Breast epithelium (tissue), 3 donors: ENCODE results near the gene ARID4B.

Experiments used
- CTCF ChIP-seq, 3 donors: fragments of 450-650 bp; IDR thresholded peaks; one replicate each; pipeline ENCODE4 v1.5.1; 2016 to 2017; ENCODE audit warnings: antibody characterized with exemption in 3 of 3, mild to moderate bottlenecking in 3 of 3, moderate library complexity in 3 of 3
- POLR2AphosphoS5 ChIP-seq, 3 donors: sonication (generic); formaldehyde crosslinking; IDR thresholded peaks; one replicate each; pipeline ENCODE4 v1.6.1; 2017; ENCODE audit warnings: antibody characterized with exemption in 3 of 3

- no peak for TF ChIP-seq POLR2AphosphoS5 (IDR thresholded peaks at IDR 0.05)
- TF ChIP-seq CTCF (IDR thresholded peaks at IDR 0.05): no peak
Observed at GRCh38 chr1:235133086-235133485, 194.9 kb downstream of the ARID4B start.
